Natural killer cell (primary cell): Measurements from ENCODE around the gene PLA2G10. TPM values are rescaled to one million over a fixed set of nuclear protein-coding genes. Genes with fewer than 3 reads are reported as not detected.

ENCODE experiments used
- ATAC-seq, 3 donors: fragments of 150-1000 bp in 2 of 3; fragments of 200-7000 bp in 1 of 3; cut with Tn5 transposase; 1 replicate in 1 of 3; 2 replicates in 2 of 3; pipeline ENCODE4 v1.10.0; 2021; ENCODE audit warnings: mild to moderate bottlenecking in 2 of 3, moderate library complexity in 2 of 3
- DNase-seq, 2 donors: peaks; one replicate each; pipeline versions ENCODE4 v3.0.0 to v3.0.0-alpha.2; 2013 to 2021; ENCODE audit warnings: mixed read lengths in 1 of 2
- H3K27ac ChIP-seq: one replicate; pipeline ENCODE4 v1.5.1; 2013; ENCODE audit warnings: mild to moderate bottlenecking, low read length
- H3K27me3 ChIP-seq: one replicate; pipeline ENCODE4 v1.6.1; 2013; ENCODE audit warnings: low read length; ENCODE audit not compliant: control insufficient read depth, insufficient read depth
- H3K36me3 ChIP-seq: one replicate; pipeline ENCODE4 v1.6.1; 2013; ENCODE audit warnings: low read length; ENCODE audit not compliant: control insufficient read depth, insufficient read depth
- H3K4me1 ChIP-seq: one replicate; pipeline ENCODE4 v1.6.1; 2013; ENCODE audit warnings: low read length; ENCODE audit not compliant: control insufficient read depth, insufficient read depth
- H3K4me3 ChIP-seq: one replicate; pipeline ENCODE4 v1.5.1; 2013; ENCODE audit warnings: low read length
- H3K9me3 ChIP-seq: one replicate; pipeline ENCODE4 v1.6.1; 2013; ENCODE audit warnings: low read length; ENCODE audit not compliant: control insufficient read depth, insufficient read depth
- H3K27ac Mint-ChIP-seq, 2 donors: one replicate each; pipeline ENCODE4 v1.8.0; 2022; ENCODE audit warnings: mild to moderate bottlenecking in 2 of 2, mixed read lengths in 2 of 2, moderate library complexity in 1 of 2
- H3K27me3 Mint-ChIP-seq, 2 donors: one replicate each; pipeline ENCODE4 v1.8.0; 2022; ENCODE audit warnings: low read depth in 2 of 2, mixed read lengths in 2 of 2
- H3K36me3 Mint-ChIP-seq: one replicate; pipeline ENCODE4 v1.8.0; 2022; ENCODE audit warnings: mixed read lengths
- H3K4me1 Mint-ChIP-seq, 2 donors: one replicate each; pipeline ENCODE4 v1.8.0; 2022; ENCODE audit warnings: mixed read lengths in 2 of 2
- H3K4me3 Mint-ChIP-seq: one replicate; pipeline ENCODE4 v1.8.0; 2022; ENCODE audit warnings: mild to moderate bottlenecking, moderate library complexity, mixed read lengths
- H3K9me3 Mint-ChIP-seq, 2 donors: one replicate each; pipeline ENCODE4 v1.8.0; 2022; ENCODE audit warnings: mixed read lengths in 2 of 2
- WGBS: methylation state at CpG from one replicate; pipeline ENCODE4 v1.1.7; 2013; ENCODE audit warnings: missing lambda C conversion rate; ENCODE audit not compliant: insufficient coverage; 5-methylcytosine and 5-hydroxymethylcytosine counted together
- intact Hi-C: fragments of 100-400 bp; cut with micrococcal nuclease; formaldehyde crosslinking; loops from one replicate; pipeline ENCODE4 v1.14.2; 2022
- total RNA-seq, 4 donors: library from RNA; stranded (reverse); fragments of 120-200 nt in 1 of 4; gene quantifications; one replicate each; pipeline versions ENCODE4 v1.2.3 to v1.2.4, GENCODE V29; 2013 to 2022
- TF ChIP-seq, protein P1 (sequence below): fragments of 200-600 bp; IDR thresholded peaks from one replicate; pipeline ENCODE4 v1.8.0; 2022; ENCODE audit warnings: antibody characterized with exemption

Gene PLA2G10
- total RNA-seq, 3 donors from 2014 or later (not counting 1 experiment from before 2014, with no cell fraction given), result not detected

DNA sequence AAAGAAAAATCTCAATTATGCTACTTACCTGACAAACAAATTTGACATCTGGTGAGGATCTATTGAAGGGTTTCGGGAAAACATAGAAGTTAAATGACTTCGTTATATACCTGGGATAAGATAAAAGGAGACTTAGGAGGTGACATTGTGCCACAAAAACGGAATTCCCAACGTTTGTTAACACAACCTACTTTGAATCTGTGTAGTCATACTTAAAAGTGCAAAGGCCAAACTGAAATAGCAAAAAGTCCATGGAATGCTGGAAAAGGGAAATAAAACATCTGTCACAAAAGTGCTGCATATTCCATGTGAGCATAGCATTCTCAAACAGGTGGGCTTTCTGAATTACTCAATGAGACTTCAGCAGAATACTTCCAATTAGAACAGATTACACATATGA, 67.0 kb downstream of the PLA2G10 start:
- intact Hi-C loops, result no loop called here
- peaks cover 46% of the 10 kb centered on the region for H3K36me3 ChIP-seq

More for the DNA sequence above, 67.0 kb downstream of the PLA2G10 start:
- H3K27me3 ChIP-seq, result no peaks in the 10 kb centered on the region
- H3K9me3 ChIP-seq, result no peaks in the 10 kb centered on the region
- H3K27ac Mint-ChIP-seq, result no peak overlapping the region
- H3K4me3 ChIP-seq, result no peak overlapping the region
- DNase-seq (no peak), ATAC-seq (no peak)
- H3K9me3 Mint-ChIP-seq, result peaks cover 3 to 4% of the 10 kb centered on the region in 2 donors
- no peak overlapping the region for H3K27ac ChIP-seq
- TF ChIP-seq, protein P1, sequence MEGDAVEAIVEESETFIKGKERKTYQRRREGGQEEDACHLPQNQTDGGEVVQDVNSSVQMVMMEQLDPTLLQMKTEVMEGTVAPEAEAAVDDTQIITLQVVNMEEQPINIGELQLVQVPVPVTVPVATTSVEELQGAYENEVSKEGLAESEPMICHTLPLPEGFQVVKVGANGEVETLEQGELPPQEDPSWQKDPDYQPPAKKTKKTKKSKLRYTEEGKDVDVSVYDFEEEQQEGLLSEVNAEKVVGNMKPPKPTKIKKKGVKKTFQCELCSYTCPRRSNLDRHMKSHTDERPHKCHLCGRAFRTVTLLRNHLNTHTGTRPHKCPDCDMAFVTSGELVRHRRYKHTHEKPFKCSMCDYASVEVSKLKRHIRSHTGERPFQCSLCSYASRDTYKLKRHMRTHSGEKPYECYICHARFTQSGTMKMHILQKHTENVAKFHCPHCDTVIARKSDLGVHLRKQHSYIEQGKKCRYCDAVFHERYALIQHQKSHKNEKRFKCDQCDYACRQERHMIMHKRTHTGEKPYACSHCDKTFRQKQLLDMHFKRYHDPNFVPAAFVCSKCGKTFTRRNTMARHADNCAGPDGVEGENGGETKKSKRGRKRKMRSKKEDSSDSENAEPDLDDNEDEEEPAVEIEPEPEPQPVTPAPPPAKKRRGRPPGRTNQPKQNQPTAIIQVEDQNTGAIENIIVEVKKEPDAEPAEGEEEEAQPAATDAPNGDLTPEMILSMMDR, result no peak
- peaks cover 18 to 21% of the 10 kb centered on the region in 2 donors for H3K4me1 Mint-ChIP-seq
- H3K36me3 Mint-ChIP-seq, result no peaks in the 10 kb centered on the region
- H3K4me1 ChIP-seq, result peaks cover 30% of the 10 kb centered on the region
- no peaks in the 10 kb centered on the region for H3K27me3 Mint-ChIP-seq
- no peak overlapping the region for H3K4me3 Mint-ChIP-seq
- 98% methylated on average over 4 of the region's 4 CpGs for WGBS

Other genes starting within 250 kb of the PLA2G10 start
- 10 to 100 TPM; 44.3 to 57.4 (median 45.1) TPM for gene PARN, start 64.0 kb downstream of the PLA2G10 start, total RNA-seq
- 10 to 100 TPM; 45.8 to 62.2 (median 55.6) TPM for gene BFAR, start 61.4 kb downstream of the PLA2G10 start, total RNA-seq
- 1 to 10 TPM in 1 of 3 donors, not detected in 2; 3.1 TPM for gene NPIPA3, start 9.1 kb upstream of the PLA2G10 start, total RNA-seq
- 1 to 10 TPM in 2 of 3 donors, not detected in 1; 1.3 to 5.6 TPM for gene NPIPA2, start 48.2 kb upstream of the PLA2G10 start, total RNA-seq
- 10 to 100 TPM; 49.1 to 70.2 (median 58.6) TPM for gene NOMO1, start 139.4 kb upstream of the PLA2G10 start, total RNA-seq
- gene NPIPA1, start 243.1 kb upstream of the PLA2G10 start, total RNA-seq, result 100 to 1,000 TPM; 123 to 136 (median 124) TPM